ENCODE measurements around the gene PEX11B.

Gene PEX11B

DNA sequence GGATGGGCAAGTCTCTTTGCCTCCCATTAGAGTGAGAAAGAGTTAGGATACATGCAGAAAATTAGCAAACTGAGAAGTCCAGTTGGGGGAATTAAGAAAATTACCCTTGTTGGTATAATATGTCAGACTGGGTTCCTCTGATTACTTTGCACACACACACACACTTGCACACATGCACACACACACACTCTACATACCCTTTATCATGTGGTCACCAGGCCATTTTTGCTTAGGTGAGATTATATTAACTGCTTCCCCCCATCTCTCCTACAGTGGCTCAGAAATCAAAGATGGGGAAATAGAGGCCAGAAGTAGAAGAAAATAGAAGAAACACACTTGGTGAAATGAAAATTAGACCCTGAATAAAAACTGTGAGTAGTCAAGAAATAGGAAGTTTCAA lies 40.2 kb upstream of the PEX11B start:
- no peak for TF ChIP-seq CTCF (IDR thresholded peaks at IDR 0.05; ENCODE audit: extremely low read depth, insufficient read depth, missing control alignments)
- in situ Hi-C loops (cut with MboI; ENCODE audit: low pct_unique_long_range_greater_than_20kb, low sequenced_read_pairs, unreplicated experiment) = no loop called here
- no peak for DNase-seq (ENCODE audit: low spot score)

- no peak for TF ChIP-seq CTCF (IDR thresholded peaks at IDR 0.05; ENCODE audit: extremely low read depth, insufficient read depth, missing control alignments)
- peak; percentile 97 for DNase-seq (ENCODE audit: low spot score)
- in situ Hi-C loops (cut with MboI; ENCODE audit: low pct_unique_long_range_greater_than_20kb, low sequenced_read_pairs, unreplicated experiment) = no loop called here
Measured at GRCh38 chr1:145957443-145958319, 39.2 kb upstream of the PEX11B start, which contains the start of gene LIX1L. TSS of gene LIX1L (minus strand) at chr1:145958017. CDS start at chr1:145957927, 90 bp downstream.

- no peak for TF ChIP-seq CTCF (IDR thresholded peaks at IDR 0.05; ENCODE audit: extremely low read depth, insufficient read depth, missing control alignments)
- in situ Hi-C loops (cut with MboI; ENCODE audit: low pct_unique_long_range_greater_than_20kb, low sequenced_read_pairs, unreplicated experiment) = no loop called here
- DNase-seq (ENCODE audit: low spot score) = no peak
Measured at GRCh38 chr1:145956781-145957442, 38.4 kb upstream of the PEX11B start.

DNA sequence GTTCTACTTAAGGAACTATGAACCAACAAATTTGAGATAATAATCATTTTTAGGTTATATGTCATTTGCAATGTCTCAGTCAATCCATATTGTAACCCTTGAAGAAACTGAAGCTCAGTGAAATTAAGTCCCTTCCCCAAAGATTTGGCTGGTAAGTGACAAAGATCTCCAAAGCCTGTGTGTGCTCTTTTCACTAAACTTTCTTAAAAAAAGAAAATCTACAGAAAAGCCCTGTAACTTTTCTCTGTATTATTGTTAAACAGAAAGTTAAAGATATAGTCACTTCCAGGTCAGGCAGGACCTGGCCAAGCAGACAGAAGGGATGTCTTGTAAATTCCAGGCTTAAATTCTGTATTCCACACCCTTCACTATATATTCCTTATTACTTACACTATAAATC lies 37.8 kb upstream of the PEX11B start:
- in situ Hi-C loops (cut with MboI; ENCODE audit: low pct_unique_long_range_greater_than_20kb, low sequenced_read_pairs, unreplicated experiment) = no loop called here
- DNase-seq (ENCODE audit: low spot score) = no peak
- TF ChIP-seq CTCF (IDR thresholded peaks at IDR 0.05; ENCODE audit: extremely low read depth, insufficient read depth, missing control alignments) = no peak

DNA sequence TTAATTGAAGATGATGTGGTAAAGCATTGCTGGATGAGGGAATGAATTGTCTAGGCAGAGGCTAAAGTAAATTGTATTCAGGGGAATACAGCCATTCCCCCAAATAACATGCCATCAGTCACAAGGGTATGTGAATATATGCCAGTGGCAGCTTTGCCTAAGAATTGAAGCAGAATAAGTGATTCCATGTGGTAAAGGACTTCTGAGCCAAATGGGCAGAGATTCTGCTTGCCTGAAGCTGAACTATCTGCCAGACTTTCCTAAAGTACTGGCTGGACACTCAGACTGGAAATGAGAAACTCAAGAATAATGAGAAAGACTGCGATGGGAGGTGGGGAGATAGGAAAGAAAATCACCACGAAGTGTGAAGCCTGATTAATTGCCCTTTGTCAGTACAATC lies 36.9 kb upstream of the PEX11B start:
- in situ Hi-C loops (cut with MboI; ENCODE audit: low pct_unique_long_range_greater_than_20kb, low sequenced_read_pairs, unreplicated experiment) = no loop called here
- DNase-seq (ENCODE audit: low spot score) = no peak

GRCh38 chr1:145953861-145954260 lies 35.3 kb upstream of the PEX11B start:
- TF ChIP-seq CTCF (IDR thresholded peaks at IDR 0.05; ENCODE audit: extremely low read depth, insufficient read depth, missing control alignments) = no peak
- in situ Hi-C loops (cut with MboI; ENCODE audit: low pct_unique_long_range_greater_than_20kb, low sequenced_read_pairs, unreplicated experiment) = no loop called here

More for the DNA sequence above, 36.9 kb upstream of the PEX11B start:
- no peak for TF ChIP-seq CTCF (IDR thresholded peaks at IDR 0.05; ENCODE audit: extremely low read depth, insufficient read depth, missing control alignments)

More at GRCh38 chr1:145953861-145954260, 35.3 kb upstream of the PEX11B start:
- no peak for DNase-seq (ENCODE audit: low spot score)
